Stimulated activated CD4-positive, alpha-beta T cell treated with anti-CD3 and anti-CD28 coated beads, Interleukin-12 subunit alpha, Interleukin-12 subunit beta, amount 100 ng/mL, for 48 hours (primary cell): ENCODE measurements around the gene LIPJ.

Source experiments
- DNase-seq, 3 donors: peaks; one replicate each; pipeline ENCODE4 v3.0.0-alpha.2; 2020; ENCODE audit warnings: low read depth in 2 of 3, low spot score in 1 of 3

LIPJ gene

DNA sequence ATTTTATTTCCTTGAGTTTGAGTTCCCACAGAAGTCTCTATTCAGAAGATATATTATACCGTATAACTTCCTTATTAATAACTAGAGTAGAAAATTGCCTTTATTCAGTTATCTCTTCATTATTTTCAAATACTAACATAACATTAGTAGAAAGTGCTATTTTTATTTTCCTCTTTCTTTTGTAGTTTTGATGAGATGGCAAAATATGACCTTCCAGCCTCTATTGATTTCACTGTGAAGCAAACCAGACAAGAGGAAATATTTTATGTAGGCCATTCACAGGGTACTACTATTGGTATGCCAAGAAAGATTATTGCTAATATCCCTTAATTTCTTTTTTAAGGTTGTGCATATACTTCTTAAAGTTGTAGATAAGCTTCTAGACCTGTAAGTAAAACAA lies 7.9 kb downstream of the LIPJ start:
- no peak for DNase-seq

DNA sequence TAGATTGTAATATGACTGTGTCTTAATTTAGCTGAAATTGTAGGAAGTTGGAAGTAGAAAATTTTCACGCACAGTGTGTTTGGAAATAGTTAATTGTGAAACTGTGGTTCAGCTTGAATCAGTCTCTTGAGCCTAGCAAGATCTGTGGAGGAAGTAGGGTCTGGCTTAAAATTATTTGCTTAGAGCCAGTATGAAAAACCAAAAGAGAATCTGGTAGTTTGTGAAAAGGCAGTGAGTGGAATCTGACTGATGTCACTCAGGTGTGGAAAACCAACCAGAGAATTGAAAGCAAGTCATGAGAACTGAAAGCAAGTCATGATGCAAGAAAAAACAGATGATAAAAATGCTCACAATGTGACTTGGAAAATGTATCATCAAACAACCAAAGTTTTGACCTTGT lies 11.5 kb downstream of the LIPJ start:
- no peak for DNase-seq

DNA sequence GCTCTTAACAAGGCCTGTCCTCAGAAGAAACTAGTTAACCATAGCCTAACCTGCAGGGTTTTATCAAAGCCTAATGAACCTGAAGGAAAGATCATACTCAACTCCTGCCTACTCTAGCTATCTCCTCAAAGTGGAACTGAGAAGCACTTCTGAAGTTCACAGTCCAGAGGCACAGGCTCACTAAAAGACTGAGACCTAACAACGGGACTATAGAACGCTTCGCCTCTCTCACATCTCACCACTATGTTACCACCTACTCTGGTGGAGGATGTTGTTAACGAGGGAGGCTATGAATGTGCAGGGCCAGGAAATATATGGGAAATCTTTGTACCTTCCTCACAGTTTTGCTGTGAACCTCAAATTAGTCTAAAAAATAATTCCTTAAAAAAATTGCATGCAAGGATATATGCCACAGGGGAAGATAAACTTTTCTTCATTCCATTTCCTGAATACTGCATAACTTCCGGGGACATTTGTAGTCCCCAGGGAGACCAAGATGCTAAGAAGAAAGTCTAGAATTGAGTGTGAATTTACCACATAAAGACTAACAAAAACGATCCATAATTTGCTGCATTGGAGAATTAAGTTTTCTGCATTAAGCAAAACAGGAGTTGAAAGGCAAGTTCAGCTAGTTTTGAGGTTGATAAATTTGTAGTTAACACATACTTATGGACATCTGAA lies 21.6 kb downstream of the LIPJ start:
- no peak for DNase-seq

DNA sequence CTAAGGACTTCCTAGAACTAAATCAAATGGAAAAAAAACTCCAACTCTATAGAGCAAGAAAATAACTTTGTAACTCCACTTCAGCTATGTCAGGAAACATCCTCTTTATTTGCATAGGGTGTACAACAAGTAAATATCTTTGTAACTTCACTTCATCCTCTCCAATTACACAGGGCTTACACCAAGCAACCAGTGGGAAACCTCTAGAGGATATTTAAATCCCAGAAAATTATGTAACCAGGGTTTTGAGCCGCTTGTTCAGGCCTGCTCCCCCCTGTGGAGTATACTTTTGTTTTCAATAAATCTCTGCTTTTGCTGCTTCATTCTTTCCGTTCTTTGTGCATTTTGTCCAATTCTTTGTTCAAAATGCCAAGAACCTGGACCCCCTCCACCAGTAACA lies 22.2 kb downstream of the LIPJ start:
- no peak for DNase-seq

DNA sequence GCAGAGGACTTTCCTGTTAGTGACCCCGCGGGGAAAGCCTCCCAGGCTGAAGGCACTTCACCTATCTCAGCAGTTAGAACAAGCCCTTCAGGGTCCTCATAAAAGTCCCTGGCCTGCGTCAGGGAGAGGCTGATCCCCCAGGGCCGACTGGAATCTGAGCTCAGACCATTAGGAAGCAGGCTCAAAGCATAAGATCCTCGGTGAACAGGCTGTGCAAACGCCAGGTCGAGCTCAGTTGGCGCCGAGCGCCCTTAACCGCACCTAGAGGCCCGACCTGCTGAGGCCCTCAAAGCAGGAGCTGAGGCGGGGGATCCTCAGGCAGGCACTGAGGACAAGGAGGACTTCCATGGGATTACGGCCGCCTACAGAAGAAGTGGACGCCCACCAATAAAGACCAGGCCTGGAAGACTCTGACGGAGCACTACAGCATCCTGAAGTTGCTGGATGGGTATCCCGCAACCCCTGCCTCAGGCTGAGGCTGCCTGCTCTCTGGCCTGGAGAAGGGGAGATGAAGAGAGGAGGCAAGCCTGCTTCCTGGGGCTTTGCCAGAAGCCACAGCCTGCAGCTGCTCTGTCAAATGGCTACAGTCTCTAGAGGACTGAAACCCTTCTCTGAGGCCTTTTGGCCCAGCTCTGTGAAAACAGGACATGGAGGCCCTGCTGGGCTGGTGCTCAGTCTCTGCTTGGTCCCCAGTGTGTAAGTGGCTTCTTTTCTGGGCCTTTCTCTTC lies 29.9 kb downstream of the LIPJ start:
- DNase-seq: no peak

DNA sequence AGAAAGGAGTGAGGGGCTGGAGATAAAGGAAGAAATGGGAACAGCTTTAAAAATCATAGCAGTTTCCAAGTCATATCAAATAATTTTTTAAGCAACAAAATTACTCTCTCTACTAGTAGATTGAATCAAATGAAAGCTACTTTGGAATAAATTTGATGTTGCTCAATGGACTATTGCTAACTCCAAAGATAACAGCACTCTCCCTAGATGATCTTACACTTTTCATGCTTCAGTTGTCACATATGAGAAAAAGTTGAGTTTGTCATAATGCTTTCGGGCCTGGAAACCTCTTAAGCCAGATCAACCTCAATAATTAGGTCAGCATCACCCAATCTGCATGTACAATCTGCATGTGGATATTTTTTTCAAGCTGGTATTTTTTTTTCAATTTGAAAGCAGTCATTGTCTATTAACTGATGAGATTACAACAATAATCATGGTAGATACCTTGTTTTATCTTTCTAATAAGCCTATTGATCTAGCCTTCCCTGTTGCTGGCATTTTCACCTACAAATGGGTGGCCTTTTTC lies 31.3 kb downstream of the LIPJ start:
- DNase-seq: no peak

DNA sequence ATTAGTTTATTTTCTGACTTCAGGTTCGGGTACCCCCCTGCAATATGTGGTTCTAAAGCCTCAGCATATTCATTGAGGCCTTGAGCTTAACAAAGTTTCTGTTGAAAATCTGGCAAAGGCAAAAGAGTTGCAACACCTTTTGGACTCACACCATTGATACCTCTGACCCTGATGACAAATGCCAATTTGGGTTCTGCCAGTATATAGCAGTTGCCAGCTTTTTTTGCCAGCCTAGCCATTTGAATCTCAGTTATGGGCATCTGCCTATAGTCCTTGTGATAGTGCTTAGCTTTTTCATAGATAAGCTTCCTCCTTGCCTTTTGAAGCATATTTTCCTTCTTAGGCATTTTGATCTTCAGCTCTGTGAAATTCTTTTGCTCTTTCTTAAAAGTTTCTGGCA lies 31.9 kb downstream of the LIPJ start:
- DNase-seq: no peak

DNA sequence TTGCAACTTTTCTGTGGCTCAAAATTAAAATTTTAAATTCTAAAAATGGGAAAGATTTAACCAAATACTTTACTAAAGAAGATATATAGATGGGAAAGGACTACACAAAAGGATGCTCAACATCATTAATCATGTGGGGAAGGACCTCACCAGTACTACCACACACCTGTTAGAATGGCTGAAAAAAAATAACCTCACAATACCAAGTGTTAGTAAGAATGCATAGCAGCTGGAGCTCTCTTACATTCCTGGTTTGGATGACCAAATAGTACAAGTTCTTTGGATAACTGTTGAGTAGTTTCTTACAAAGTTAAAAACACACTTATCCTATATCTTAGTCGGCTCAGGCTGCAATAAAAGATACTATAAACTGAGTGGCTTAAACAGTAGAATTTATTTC lies 33.9 kb downstream of the LIPJ start:
- no peak for DNase-seq

DNA sequence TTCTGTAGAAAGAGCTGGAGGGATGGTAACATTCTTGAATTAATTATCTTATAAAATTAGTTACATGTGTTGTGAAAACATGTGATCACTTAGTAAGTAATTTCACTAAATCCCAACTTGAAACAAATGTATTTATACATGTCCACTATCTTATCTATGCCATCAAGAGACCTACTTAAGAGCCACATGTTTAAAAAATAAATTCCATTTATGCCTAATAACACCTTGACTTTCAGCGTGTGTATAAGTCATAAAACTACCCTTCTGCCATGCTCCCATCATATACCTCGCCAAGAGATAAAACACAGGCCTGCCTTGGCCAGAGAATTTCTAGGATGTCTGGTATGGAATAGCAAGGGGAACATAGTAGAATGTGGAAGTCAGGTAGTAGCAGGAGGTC lies 37.3 kb downstream of the LIPJ start:
- no peak for DNase-seq

DNA sequence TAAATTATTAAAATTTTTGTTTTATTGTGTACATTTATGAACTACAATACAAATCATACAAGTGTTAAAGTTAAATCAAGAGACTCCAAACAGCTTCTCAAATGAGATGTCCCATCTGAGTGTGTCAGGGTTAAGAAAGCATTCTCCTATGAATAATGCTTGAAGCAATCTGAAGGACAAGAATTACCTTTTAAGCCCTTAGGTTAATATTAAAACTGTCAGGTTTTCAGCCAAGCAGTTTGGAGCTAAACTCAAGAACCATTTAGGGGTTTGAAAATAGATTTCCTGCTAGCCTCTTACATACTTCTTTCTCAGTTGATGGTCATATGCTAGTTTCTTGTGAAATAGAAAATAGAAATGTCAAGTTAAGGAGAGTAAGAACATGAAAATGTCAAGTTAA lies 38.3 kb downstream of the LIPJ start:
- no peak for DNase-seq

DNA sequence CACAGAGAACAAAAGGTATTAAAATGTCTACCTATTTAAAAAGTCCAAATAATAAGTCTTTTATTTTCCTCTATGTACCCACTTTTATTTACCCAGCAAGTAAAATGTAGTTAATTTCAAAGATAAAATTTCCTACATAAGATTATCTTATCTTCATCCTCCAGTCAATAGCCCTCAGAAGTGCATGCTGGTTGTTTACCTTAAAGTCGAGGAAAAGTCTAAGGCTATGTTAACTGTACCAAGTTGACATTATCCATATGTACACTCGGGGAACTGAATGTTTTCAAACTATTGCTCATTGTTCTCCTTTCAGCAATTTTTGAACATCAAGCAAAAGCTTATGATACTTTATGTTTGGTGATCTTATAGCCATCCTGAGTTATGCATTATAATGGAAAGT lies 53.6 kb downstream of the LIPJ start:
- no peak for DNase-seq

DNA sequence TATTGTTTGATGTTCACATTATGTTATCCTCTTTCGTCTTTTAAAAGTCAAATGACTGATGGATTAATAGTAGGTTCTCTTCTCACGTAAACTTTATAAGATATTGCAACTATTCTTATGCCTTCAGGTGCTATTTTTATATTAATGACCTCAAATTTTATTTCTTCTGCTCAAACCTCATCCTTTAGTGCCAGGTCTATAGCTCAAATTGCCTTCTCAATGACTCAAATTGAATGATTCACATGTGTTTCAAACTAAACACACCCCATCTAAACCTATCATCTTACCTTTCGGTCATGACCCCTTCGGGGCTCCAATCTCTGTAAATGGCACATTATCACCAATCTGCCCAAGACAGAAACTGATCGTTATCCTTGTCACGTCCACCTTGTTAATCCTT lies 55.6 kb downstream of the LIPJ start:
- DNase-seq: no peak

DNA sequence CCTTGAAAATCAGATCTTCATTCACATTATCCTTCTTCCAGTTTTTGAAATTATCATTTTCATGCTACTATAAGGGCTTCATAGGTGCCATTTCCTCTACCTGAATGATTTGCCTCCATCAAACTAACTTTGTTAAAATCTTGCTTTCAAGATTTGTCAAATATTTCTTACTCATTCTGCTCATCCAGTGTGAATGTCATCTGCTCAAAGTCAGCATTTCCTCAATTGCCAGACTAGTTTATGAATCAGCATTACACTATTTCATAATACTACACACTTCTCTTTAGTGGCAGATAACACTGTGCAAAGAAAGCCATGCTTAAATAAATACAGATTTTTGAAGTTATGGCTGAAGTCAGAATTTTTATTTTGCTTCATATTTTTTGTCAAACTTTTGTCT lies 56.4 kb downstream of the LIPJ start:
- DNase-seq: no peak

DNA sequence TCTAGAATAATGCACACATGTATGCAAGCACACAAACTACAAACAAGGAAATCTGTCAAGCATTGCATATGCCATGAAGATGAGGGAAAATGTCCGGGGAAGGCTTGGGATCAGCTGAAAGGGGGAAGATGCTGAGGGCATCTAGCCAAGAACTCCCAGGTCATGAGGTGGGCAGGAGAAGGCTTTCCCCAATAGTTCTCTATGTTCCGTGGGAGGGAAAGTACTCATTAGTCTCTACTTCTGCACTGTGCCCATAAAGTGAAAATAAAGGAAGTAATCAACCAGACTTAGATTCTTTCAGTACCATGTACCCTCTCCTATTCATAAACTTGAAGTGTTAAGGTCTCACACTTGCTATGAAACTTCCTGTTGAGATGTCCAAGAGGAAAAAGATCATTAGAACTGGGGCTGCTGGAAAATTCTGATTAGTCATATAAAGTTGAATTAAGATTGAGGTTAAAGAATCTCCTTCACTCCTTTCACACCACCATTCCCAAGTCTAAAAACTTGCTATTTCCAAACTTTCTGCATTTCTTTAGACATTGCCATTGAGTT lies 60.6 kb downstream of the LIPJ start:
- DNase-seq: no peak

DNA sequence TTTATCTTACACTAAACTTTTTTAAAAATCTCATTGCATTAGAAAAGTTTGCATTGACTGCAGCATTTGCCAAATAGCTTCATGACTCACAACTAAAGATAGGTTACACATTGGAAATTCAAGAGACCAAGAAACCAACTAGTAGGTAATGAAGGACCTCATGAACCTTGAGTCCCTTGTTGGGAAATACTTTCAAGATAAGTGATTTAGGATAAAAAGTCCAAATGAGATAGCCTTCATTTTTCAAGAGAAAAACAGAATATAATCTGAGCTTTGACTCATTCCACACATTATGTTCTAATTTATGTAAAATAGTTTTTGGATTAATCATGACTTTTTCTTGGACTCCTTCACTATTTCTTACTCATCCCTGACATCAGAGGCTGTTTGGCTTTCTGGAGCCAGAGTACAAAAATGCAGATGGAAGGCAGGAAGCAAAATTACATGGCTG lies 64.6 kb downstream of the LIPJ start:
- no peak for DNase-seq

DNA sequence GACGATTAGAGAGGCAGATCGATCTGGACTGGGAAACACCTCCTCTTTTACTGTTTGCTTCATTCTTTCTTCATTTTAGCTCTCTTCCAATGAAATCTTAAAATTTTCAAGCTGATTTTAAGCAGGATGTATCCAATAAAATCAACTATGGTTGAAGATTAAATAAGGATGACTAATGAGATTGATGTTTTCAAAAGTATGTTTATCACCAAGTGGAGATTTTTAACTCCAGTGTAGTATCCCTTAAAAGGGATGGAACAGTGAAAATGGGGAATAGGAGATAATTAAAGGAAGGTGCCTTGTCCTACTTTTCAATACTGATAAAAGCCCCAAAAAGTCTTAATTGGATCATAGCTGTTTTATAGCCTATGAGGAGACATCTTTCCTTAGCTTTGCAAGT lies 66.1 kb downstream of the LIPJ start:
- no peak for DNase-seq
